Dermis lymphatic vessel endothelial cell (primary cell): Measurements from ENCODE around the gene NFKBIB. TPM values are rescaled to one million over a fixed set of nuclear protein-coding genes. Genes with fewer than 3 reads are reported as not detected.

Source experiments
- total RNA-seq: library from RNA; depleted of rRNA; stranded (reverse); fragments of >200 nt; gene quantifications from 2 replicates; pipeline ENCODE4 v1.2.1, GENCODE V29; 2014

Gene NFKBIB
- 6.5 and 10.4 TPM in 2 replicates for total RNA-seq

GRCh38 chr19:38899447-38900201, at the start of gene NFKBIB, which contains the start of gene SIRT2:
Gene NFKBIB (plus strand): TSS chr19:38899969. CDS start chr19:38900033, 64 bp downstream.
Gene SIRT2 (minus strand): TSS chr19:38899618. CDS start chr19:38899521, 97 bp downstream.

GRCh38 chr19:38877781-38878574, 21.8 kb upstream of the NFKBIB start, which contains the start of gene RINL:
Gene RINL (minus strand): TSS chr19:38878275. CDS start chr19:38876742, 1,533 bp downstream.

GRCh38 chr19:38929929-38930775, 30.4 kb downstream of the NFKBIB start, which contains the start of gene SARS2:
Gene SARS2 (minus strand): TSS chr19:38930763. CDS start chr19:38930736, 27 bp downstream.

GRCh38 chr19:38930776-38931520, 31.2 kb downstream of the NFKBIB start, which contains the start of gene MRPS12:
Gene MRPS12 (plus strand): TSS chr19:38930944. CDS start chr19:38931295, 351 bp downstream.

Other genes with a start within 250 kb of the NFKBIB start
- gene CAPN12, start 155.5 kb upstream of the NFKBIB start, total RNA-seq: 0.22 TPM in 1 of 2 replicates, not detected in the other
- not detected in 2 replicates for gene LGALS7, start 126.5 kb upstream of the NFKBIB start, total RNA-seq
- 0.43 TPM in 1 of 2 replicates, not detected in the other for gene LGALS7B, start 110.8 kb upstream of the NFKBIB start, total RNA-seq
- 0.34 TPM in 1 of 2 replicates, not detected in the other for gene LGALS4, start 87.0 kb upstream of the NFKBIB start, total RNA-seq
- gene ECH1, start 68.2 kb upstream of the NFKBIB start, total RNA-seq: 44.8 and 52.9 TPM in 2 replicates
- 276 and 279 TPM in 2 replicates for gene HNRNPL, start 50.0 kb upstream of the NFKBIB start, total RNA-seq
- 9.9 and 10.7 TPM in 2 replicates for gene RINL, start 21.7 kb upstream of the NFKBIB start, total RNA-seq
- gene SIRT2, start 351 bp upstream of the NFKBIB start, total RNA-seq: 78.6 and 82.8 TPM in 2 replicates
- gene CCER2, start 12.2 kb downstream of the NFKBIB start, total RNA-seq: not detected in 2 replicates
- 16.9 and 23.1 TPM in 2 replicates for gene SARS2, start 30.8 kb downstream of the NFKBIB start, total RNA-seq
- gene MRPS12, start 31.0 kb downstream of the NFKBIB start, total RNA-seq: 35.8 and 37.0 TPM in 2 replicates
- gene FBXO17, start 75.8 kb downstream of the NFKBIB start, total RNA-seq: 15.8 and 23.6 TPM in 2 replicates
- gene FBXO27, start 132.6 kb downstream of the NFKBIB start, total RNA-seq: 0.52 and 0.76 TPM in 2 replicates
- under 0.01 TPM in 1 of 2 replicates, not detected in the other for gene ACP7, start 184.4 kb downstream of the NFKBIB start, total RNA-seq
- gene PAK4, start 225.8 kb downstream of the NFKBIB start, total RNA-seq: 3.1 and 4.6 TPM in 2 replicates